OCI-LY1 (cell line): ENCODE results near the gene LHX1.

Source experiments
- CTCF ChIP-seq: fragments of 200-600 bp; sonication (generic), shearing (Covaris generic); IDR thresholded peaks from 2 replicates; pipeline ENCODE4 v1.5.1; 2017; ENCODE audit warnings: mild to moderate bottlenecking, antibody characterized with exemption, low read length, moderate library complexity, mixed read lengths
- EZH2 ChIP-seq: fragments of 200-600 bp; sonication (generic), shearing (Covaris generic); IDR thresholded peaks from 2 replicates; pipeline ENCODE4 v1.8.0; 2017; ENCODE audit warnings: borderline replicate concordance, mixed run types, mild to moderate bottlenecking, antibody characterized with exemption, low read length, moderate library complexity, mixed read lengths

GRCh38 chr17:36951084-36951789 lies 14.0 kb downstream of the LHX1 start:
- TF ChIP-seq CTCF: no peak
- no peak for TF ChIP-seq EZH2
